ENCODE results near the gene CALML4. TPM values are rescaled to one million over a fixed set of nuclear protein-coding genes. Genes with fewer than 3 reads are reported as not detected.
"Not testable (repeated sequence)": the region's sequence is repeated elsewhere in the genome, so short reads cannot be mapped to it uniquely, and the experiment has no call there.

CALML4 gene
- total RNA-seq, 1 donor from 2014 or later: 0.91 TPM

GRCh38 chr15:68228143-68228970 is 23.2 kb upstream of the CALML4 start:
- DNase-seq (ENCODE audit: low read depth) (no peak), FAIRE-seq (no peak)
- Histone ChIP-seq H3K4me2 (ENCODE audit: low read length) (peak overlapping the region; percentile 92), H3K36me3 (ENCODE audit: insufficient read depth, low read length) (no peaks in the 10 kb centered on the region), H4K20me1 (ENCODE audit: insufficient read depth, low read length) (peaks cover 29% of the 10 kb centered on the region), H2AFZ (ENCODE audit: low read depth, low read length) (peak overlapping the region; percentile 91), H3K79me2 (ENCODE audit: insufficient read depth, low read length) (peaks cover 59% of the 10 kb centered on the region), H3K4me3 (ENCODE audit: insufficient read depth, low read depth, low read length) (peak overlapping the region; percentile 68), H3K9ac (ENCODE audit: low read length) (peak overlapping the region; percentile 85), H3K27me3 (ENCODE audit: insufficient read depth, low read length) (no peaks in the 10 kb centered on the region), H3K4me1 (ENCODE audit: insufficient read depth, low read length) (peaks cover 14% of the 10 kb centered on the region), H3K27ac (ENCODE audit: low read depth, low read length) (peak overlapping the region; percentile 75), H3K9me3 (ENCODE audit: insufficient read depth, low read depth, low read length) (no peaks in the 10 kb centered on the region)
- Mint-ChIP-seq H3K27me3 (ENCODE audit: low read depth, unreplicated experiment) (no peaks in the 10 kb centered on the region), H3K36me3 (ENCODE audit: low read depth, unreplicated experiment) (no peaks in the 10 kb centered on the region), H3K4me3 (ENCODE audit: unreplicated experiment) (peak overlapping the region; percentile 91), H3K9me3 (ENCODE audit: unreplicated experiment) (no peaks in the 10 kb centered on the region), H3K27ac (ENCODE audit: unreplicated experiment) (peak overlapping the region; percentile 75), H3K4me1 (ENCODE audit: low read depth, unreplicated experiment) (peaks cover 13% of the 10 kb centered on the region)
- no peak for TF ChIP-seq CTCF (IDR thresholded peaks at IDR 0.05; ENCODE audit: insufficient read depth, low read depth, low read length)
- TF ChIP-seq EZH2 (IDR thresholded peaks at IDR 0.05; ENCODE audit: insufficient read depth, low read length): no peak

- peaks cover 34% of the 10 kb centered on the region for H4K20me1 ChIP-seq (ENCODE audit: insufficient read depth, low read length)
- no peak for FAIRE-seq
- Mint-ChIP-seq H3K27ac (ENCODE audit: unreplicated experiment) (peak overlapping the region; percentile 30), H3K4me1 (ENCODE audit: low read depth, unreplicated experiment) (peaks cover 13% of the 10 kb centered on the region), H3K36me3 (ENCODE audit: low read depth, unreplicated experiment) (peaks cover 2% of the 10 kb centered on the region), H3K4me3 (ENCODE audit: unreplicated experiment) (peak overlapping the region; percentile 91), H3K27me3 (ENCODE audit: low read depth, unreplicated experiment) (no peaks in the 10 kb centered on the region), H3K9me3 (ENCODE audit: unreplicated experiment) (no peaks in the 10 kb centered on the region)
- H3K4me2 ChIP-seq (ENCODE audit: low read length): peak overlapping the region; percentile 92
- H2AFZ ChIP-seq (ENCODE audit: low read depth, low read length): no peak overlapping the region
- no peaks in the 10 kb centered on the region for H3K36me3 ChIP-seq (ENCODE audit: insufficient read depth, low read length)
- peaks cover 14% of the 10 kb centered on the region for H3K4me1 ChIP-seq (ENCODE audit: insufficient read depth, low read length)
- TF ChIP-seq EZH2 (IDR thresholded peaks at IDR 0.05; ENCODE audit: insufficient read depth, low read length): no peak
- TF ChIP-seq CTCF (IDR thresholded peaks at IDR 0.05; ENCODE audit: insufficient read depth, low read depth, low read length): no peak
- H3K79me2 ChIP-seq (ENCODE audit: insufficient read depth, low read length): peaks cover 63% of the 10 kb centered on the region
- no peak for DNase-seq (ENCODE audit: low read depth)
- peak overlapping the region; percentile 85 for H3K9ac ChIP-seq (ENCODE audit: low read length)
- no peaks in the 10 kb centered on the region for H3K27me3 ChIP-seq (ENCODE audit: insufficient read depth, low read length)
- no peaks in the 10 kb centered on the region for H3K9me3 ChIP-seq (ENCODE audit: insufficient read depth, low read depth, low read length)
- no peak overlapping the region for H3K4me3 ChIP-seq (ENCODE audit: insufficient read depth, low read depth, low read length)
- H3K27ac ChIP-seq (ENCODE audit: low read depth, low read length): no peak overlapping the region
These were observed 22.6 kb upstream of the CALML4 start for GRCh38 chr15:68227643-68228142.

GRCh38 chr15:68225442-68225841 is 20.3 kb upstream of the CALML4 start:
- not testable (repeated sequence) for H3K4me2 ChIP-seq (ENCODE audit: low read length); DNase-seq (ENCODE audit: low read depth); H3K27me3 ChIP-seq (ENCODE audit: insufficient read depth, low read length); H3K4me3 Mint-ChIP-seq (ENCODE audit: unreplicated experiment); H3K36me3 ChIP-seq (ENCODE audit: insufficient read depth, low read length); H3K27ac Mint-ChIP-seq (ENCODE audit: unreplicated experiment); FAIRE-seq; H3K27ac ChIP-seq (ENCODE audit: low read depth, low read length); H3K9ac ChIP-seq (ENCODE audit: low read length); H3K9me3 ChIP-seq (ENCODE audit: insufficient read depth, low read depth, low read length); H3K36me3 Mint-ChIP-seq (ENCODE audit: low read depth, unreplicated experiment); H3K27me3 Mint-ChIP-seq (ENCODE audit: low read depth, unreplicated experiment); H3K4me3 ChIP-seq (ENCODE audit: insufficient read depth, low read depth, low read length); H3K9me3 Mint-ChIP-seq (ENCODE audit: unreplicated experiment); H3K4me1 Mint-ChIP-seq (ENCODE audit: low read depth, unreplicated experiment); H2AFZ ChIP-seq (ENCODE audit: low read depth, low read length)
- Histone ChIP-seq H3K79me2 (ENCODE audit: insufficient read depth, low read length) (peaks cover 65% of the 10 kb centered on the region), H3K4me1 (ENCODE audit: insufficient read depth, low read length) (peaks cover 14% of the 10 kb centered on the region), H4K20me1 (ENCODE audit: insufficient read depth, low read length) (peaks cover 37% of the 10 kb centered on the region)
